HepG2 (cell line): ENCODE results near the gene NPPA. TPM values are rescaled to one million over a fixed set of nuclear protein-coding genes. Genes with fewer than 3 reads are reported as not detected.

Experiments
- ERF ChIP-seq: IDR thresholded peaks from 2 replicates; pipeline ENCODE4 v1.6.1; 2018; ENCODE audit warnings: missing biosample characterization, missing genetic modification reagents
- EZH2 ChIP-seq: conservative IDR thresholded peaks from 2 replicates; pipeline ENCODE4 v1.6.1; 2012; ENCODE audit warnings: mild to moderate bottlenecking, low read depth, low read length, moderate library complexity
- KLF6 ChIP-seq: IDR thresholded peaks from 2 replicates; pipeline ENCODE4 v1.8.0; 2016; ENCODE audit warnings: missing biosample characterization, missing genetic modification reagents
- NCOA5 ChIP-seq: sonication (generic); formaldehyde crosslinking; IDR thresholded peaks from 2 replicates; pipeline ENCODE4 v1.4.0; 2020; ENCODE audit warnings: missing genetic modification reagents
- POLR2G ChIP-seq: fragments of 200-400 bp; formaldehyde crosslinking; IDR thresholded peaks from 2 replicates; pipeline ENCODE4 v1.6.1; 2018; ENCODE audit warnings: mild to moderate bottlenecking, low read depth, low read length, moderate library complexity
- ZNF251 ChIP-seq: sonication (generic); formaldehyde crosslinking; IDR thresholded peaks from 2 replicates; pipeline ENCODE4 v1.9.0; 2021; ENCODE audit warnings: mild to moderate bottlenecking, missing genetic modification reagents
- ZNF296 ChIP-seq: sonication (generic); formaldehyde crosslinking; conservative IDR thresholded peaks from 2 replicates; pipeline ENCODE4 v1.5.0; 2020; ENCODE audit warnings: mild to moderate bottlenecking, missing genetic modification reagents
- polyA plus RNA-seq, 8 experiments: library from polyadenylated mRNA; depleted of rRNA in 3 of 8; stranded (reverse) in 7 of 8; unstranded in 1 of 8; fragments of >200 nt; fragmentation: Illumina TruSeq in 4 of 8; extraction: Trizol in 4 of 8; gene quantifications; 2 replicates each; pipeline versions ENCODE4 v1.2.1 to v1.2.3, GENCODE V29; 2011 to 2016; ENCODE audit warnings: low read depth in 4 of 8, missing spikeins in 1 of 8, mixed read lengths in 1 of 8; ENCODE audit not compliant: insufficient read depth in 1 of 8
- total RNA-seq, 5 experiments: library from RNA; depleted of rRNA; stranded (reverse); fragments of >200 nt; fragmentation: Illumina TruSeq; extraction: Trizol; gene quantifications; 2 replicates each; pipeline ENCODE4 v1.2.3, GENCODE V29; 2016; ENCODE audit warnings: low read depth in 1 of 5
- TF ChIP-seq, protein P1 (sequence below): sonication (generic); formaldehyde crosslinking; IDR thresholded peaks from 2 replicates; pipeline ENCODE4 v1.5.1; 2020; ENCODE audit warnings: mild to moderate bottlenecking, missing genetic modification reagents, borderline replicate concordance
- TF ChIP-seq, protein P2 (sequence below): sonication (generic); formaldehyde crosslinking; IDR thresholded peaks from 2 replicates; pipeline ENCODE4 v1.9.0; 2021; ENCODE audit warnings: missing genetic modification reagents, borderline replicate concordance
- TF ChIP-seq, protein P3 (sequence below): sonication (generic); formaldehyde crosslinking; IDR thresholded peaks from 2 replicates; pipeline ENCODE4 v1.4.0; 2020; ENCODE audit warnings: missing genetic modification reagents
- TF ChIP-seq, protein P4 (sequence below): IDR thresholded peaks from 2 replicates; pipeline ENCODE4 v1.6.1; 2016; ENCODE audit warnings: mild to moderate bottlenecking

NPPA gene
- total and polyA plus RNA-seq, 2 of the 13 experiments (the other 11 are each of a cell fraction or from before 2014, with no cell fraction given): not detected

DNA sequence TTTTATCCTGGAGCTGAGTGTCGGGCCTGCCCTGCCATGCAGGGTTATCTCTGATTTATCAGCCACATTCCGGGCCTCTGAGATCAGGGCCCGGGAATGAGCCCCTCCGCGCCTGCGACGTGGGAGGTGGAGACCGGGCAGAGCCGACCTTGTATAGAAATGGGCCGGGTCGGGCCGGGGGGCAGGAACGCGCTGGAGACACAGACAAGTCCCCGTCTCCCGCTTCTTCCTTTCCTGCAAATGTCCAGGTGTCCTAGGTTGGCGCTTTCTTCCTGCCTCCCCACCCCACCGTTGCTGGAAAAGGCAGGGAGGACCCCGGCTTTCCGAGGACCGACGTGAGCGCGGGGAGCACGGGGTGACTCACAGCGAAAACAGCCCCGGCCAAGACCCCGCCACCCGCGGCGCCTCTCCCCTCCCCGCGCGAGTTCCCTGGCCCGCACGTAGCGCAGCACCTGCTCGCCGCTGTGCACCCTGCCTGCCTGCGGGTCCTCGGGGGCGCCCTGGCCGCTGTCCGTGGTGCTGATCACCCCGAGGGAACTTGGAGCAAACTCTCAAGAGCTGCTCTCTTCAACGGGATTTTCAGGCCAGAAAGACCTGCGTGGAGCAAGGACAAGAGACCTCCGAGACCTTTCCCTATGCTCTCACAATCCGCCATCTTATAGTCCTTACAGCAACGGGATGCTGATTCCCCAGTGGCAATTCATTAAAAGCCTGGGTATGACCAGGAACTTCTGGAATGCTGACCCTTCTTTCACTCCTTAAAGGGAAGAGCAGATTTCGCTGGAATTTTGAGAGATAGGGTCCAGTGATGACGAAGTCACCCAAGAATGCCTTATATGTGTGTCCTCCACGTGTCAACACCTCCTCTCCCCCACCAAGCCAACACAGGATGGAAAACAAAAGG, 11.6 kb upstream of the NPPA start (continued):
- TF ChIP-seq, protein P1, sequence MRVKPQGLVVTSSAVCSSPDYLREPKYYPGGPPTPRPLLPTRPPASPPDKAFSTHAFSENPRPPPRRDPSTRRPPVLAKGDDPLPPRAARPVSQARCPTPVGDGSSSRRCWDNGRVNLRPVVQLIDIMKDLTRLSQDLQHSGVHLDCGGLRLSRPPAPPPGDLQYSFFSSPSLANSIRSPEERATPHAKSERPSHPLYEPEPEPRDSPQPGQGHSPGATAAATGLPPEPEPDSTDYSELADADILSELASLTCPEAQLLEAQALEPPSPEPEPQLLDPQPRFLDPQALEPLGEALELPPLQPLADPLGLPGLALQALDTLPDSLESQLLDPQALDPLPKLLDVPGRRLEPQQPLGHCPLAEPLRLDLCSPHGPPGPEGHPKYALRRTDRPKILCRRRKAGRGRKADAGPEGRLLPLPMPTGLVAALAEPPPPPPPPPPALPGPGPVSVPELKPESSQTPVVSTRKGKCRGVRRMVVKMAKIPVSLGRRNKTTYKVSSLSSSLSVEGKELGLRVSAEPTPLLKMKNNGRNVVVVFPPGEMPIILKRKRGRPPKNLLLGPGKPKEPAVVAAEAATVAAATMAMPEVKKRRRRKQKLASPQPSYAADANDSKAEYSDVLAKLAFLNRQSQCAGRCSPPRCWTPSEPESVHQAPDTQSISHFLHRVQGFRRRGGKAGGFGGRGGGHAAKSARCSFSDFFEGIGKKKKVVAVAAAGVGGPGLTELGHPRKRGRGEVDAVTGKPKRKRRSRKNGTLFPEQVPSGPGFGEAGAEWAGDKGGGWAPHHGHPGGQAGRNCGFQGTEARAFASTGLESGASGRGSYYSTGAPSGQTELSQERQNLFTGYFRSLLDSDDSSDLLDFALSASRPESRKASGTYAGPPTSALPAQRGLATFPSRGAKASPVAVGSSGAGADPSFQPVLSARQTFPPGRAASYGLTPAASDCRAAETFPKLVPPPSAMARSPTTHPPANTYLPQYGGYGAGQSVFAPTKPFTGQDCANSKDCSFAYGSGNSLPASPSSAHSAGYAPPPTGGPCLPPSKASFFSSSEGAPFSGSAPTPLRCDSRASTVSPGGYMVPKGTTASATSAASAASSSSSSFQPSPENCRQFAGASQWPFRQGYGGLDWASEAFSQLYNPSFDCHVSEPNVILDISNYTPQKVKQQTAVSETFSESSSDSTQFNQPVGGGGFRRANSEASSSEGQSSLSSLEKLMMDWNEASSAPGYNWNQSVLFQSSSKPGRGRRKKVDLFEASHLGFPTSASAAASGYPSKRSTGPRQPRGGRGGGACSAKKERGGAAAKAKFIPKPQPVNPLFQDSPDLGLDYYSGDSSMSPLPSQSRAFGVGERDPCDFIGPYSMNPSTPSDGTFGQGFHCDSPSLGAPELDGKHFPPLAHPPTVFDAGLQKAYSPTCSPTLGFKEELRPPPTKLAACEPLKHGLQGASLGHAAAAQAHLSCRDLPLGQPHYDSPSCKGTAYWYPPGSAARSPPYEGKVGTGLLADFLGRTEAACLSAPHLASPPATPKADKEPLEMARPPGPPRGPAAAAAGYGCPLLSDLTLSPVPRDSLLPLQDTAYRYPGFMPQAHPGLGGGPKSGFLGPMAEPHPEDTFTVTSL (CRISPR knock-in tag): 0 out of 2 replicates have a peak, but pooled peaks have one; percentile 29
- TF ChIP-seq ZNF251 (CRISPR knock-in tag): peak; percentile 64; the same call in 1 of the 2 replicates
- TF ChIP-seq KLF6: peak; percentile 99
- TF ChIP-seq NCOA5 (CRISPR knock-in tag): no peak
- peak; percentile 98 for TF ChIP-seq ZNF296 (CRISPR knock-in tag)
- TF ChIP-seq ERF (CRISPR knock-in tag): peak; percentile 100
- no peak for TF ChIP-seq EZH2
- TF ChIP-seq, protein P2, sequence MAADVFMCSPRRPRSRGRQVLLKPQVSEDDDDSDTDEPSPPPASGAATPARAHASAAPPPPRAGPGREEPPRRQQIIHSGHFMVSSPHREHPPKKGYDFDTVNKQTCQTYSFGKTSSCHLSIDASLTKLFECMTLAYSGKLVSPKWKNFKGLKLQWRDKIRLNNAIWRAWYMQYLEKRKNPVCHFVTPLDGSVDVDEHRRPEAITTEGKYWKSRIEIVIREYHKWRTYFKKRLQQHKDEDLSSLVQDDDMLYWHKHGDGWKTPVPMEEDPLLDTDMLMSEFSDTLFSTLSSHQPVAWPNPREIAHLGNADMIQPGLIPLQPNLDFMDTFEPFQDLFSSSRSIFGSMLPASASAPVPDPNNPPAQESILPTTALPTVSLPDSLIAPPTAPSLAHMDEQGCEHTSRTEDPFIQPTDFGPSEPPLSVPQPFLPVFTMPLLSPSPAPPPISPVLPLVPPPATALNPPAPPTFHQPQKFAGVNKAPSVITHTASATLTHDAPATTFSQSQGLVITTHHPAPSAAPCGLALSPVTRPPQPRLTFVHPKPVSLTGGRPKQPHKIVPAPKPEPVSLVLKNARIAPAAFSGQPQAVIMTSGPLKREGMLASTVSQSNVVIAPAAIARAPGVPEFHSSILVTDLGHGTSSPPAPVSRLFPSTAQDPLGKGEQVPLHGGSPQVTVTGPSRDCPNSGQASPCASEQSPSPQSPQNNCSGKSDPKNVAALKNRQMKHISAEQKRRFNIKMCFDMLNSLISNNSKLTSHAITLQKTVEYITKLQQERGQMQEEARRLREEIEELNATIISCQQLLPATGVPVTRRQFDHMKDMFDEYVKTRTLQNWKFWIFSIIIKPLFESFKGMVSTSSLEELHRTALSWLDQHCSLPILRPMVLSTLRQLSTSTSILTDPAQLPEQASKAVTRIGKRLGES (CRISPR knock-in tag): peak; percentile 95
- TF ChIP-seq, protein P3, sequence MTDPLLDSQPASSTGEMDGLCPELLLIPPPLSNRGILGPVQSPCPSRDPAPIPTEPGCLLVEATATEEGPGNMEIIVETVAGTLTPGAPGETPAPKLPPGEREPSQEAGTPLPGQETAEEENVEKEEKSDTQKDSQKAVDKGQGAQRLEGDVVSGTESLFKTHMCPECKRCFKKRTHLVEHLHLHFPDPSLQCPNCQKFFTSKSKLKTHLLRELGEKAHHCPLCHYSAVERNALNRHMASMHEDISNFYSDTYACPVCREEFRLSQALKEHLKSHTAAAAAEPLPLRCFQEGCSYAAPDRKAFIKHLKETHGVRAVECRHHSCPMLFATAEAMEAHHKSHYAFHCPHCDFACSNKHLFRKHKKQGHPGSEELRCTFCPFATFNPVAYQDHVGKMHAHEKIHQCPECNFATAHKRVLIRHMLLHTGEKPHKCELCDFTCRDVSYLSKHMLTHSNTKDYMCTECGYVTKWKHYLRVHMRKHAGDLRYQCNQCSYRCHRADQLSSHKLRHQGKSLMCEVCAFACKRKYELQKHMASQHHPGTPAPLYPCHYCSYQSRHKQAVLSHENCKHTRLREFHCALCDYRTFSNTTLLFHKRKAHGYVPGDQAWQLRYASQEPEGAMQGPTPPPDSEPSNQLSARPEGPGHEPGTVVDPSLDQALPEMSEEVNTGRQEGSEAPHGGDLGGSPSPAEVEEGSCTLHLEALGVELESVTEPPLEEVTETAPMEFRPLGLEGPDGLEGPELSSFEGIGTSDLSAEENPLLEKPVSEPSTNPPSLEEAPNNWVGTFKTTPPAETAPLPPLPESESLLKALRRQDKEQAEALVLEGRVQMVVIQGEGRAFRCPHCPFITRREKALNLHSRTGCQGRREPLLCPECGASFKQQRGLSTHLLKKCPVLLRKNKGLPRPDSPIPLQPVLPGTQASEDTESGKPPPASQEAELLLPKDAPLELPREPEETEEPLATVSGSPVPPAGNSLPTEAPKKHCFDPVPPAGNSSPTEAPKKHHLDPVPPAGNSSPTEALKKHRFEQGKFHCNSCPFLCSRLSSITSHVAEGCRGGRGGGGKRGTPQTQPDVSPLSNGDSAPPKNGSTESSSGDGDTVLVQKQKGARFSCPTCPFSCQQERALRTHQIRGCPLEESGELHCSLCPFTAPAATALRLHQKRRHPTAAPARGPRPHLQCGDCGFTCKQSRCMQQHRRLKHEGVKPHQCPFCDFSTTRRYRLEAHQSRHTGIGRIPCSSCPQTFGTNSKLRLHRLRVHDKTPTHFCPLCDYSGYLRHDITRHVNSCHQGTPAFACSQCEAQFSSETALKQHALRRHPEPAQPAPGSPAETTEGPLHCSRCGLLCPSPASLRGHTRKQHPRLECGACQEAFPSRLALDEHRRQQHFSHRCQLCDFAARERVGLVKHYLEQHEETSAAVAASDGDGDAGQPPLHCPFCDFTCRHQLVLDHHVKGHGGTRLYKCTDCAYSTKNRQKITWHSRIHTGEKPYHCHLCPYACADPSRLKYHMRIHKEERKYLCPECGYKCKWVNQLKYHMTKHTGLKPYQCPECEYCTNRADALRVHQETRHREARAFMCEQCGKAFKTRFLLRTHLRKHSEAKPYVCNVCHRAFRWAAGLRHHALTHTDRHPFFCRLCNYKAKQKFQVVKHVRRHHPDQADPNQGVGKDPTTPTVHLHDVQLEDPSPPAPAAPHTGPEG (CRISPR knock-in tag): peak; percentile 90
- no peak for TF ChIP-seq POLR2G
- TF ChIP-seq, protein P4, sequence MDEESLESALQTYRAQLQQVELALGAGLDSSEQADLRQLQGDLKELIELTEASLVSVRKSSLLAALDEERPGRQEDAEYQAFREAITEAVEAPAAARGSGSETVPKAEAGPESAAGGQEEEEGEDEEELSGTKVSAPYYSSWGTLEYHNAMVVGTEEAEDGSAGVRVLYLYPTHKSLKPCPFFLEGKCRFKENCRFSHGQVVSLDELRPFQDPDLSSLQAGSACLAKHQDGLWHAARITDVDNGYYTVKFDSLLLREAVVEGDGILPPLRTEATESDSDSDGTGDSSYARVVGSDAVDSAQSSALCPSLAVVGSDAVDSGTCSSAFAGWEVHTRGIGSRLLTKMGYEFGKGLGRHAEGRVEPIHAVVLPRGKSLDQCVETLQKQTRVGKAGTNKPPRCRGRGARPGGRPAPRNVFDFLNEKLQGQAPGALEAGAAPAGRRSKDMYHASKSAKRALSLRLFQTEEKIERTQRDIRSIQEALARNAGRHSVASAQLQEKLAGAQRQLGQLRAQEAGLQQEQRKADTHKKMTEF (CRISPR knock-in tag): peak; percentile 80
